ACC112 (cell line): ENCODE results near the gene TBC1D8.

ENCODE experiments used
- H2AFZ ChIP-seq: fragments of 200-600 bp; sonication (generic); one replicate; pipeline ENCODE4 v1.6.0; 2017; ENCODE audit warnings: antibody characterized with exemption, low read length; ENCODE audit not compliant: unreplicated experiment
- H3K27ac ChIP-seq: fragments of 200-600 bp; sonication (generic); 2 replicates; pipeline ENCODE4 v1.5.1; 2014; ENCODE audit warnings: low read depth, mild to moderate bottlenecking, antibody characterized with exemption, low read length, moderate library complexity
- H3K27me3 ChIP-seq: fragments of 200-600 bp; sonication (generic); 2 replicates; pipeline ENCODE4 v1.6.1; 2014; ENCODE audit warnings: mild to moderate bottlenecking, antibody characterized with exemption, low read length, moderate library complexity, mixed read lengths; ENCODE audit not compliant: insufficient read depth
- H3K36me3 ChIP-seq: fragments of 200-600 bp; sonication (generic); 2 replicates; pipeline ENCODE4 v1.6.1; 2016; ENCODE audit warnings: mild to moderate bottlenecking, antibody characterized with exemption, low read length, moderate library complexity, mixed read lengths; ENCODE audit not compliant: insufficient read depth
- H3K4me1 ChIP-seq: fragments of 200-600 bp; sonication (generic); one replicate; pipeline ENCODE4 v1.6.1; 2016; ENCODE audit warnings: low read length, mixed read lengths; ENCODE audit not compliant: insufficient read depth, unreplicated experiment, control insufficient read depth
- H3K4me3 ChIP-seq: fragments of 200-600 bp; sonication (generic); 2 replicates; pipeline ENCODE4 v1.5.1; 2014; ENCODE audit warnings: mild to moderate bottlenecking, low read depth, low read length
- H3K79me2 ChIP-seq: fragments of 200-600 bp; sonication (generic); one replicate; pipeline ENCODE4 v1.6.0; 2016; ENCODE audit warnings: low read length; ENCODE audit not compliant: control insufficient read depth, unreplicated experiment, insufficient read depth

TBC1D8 gene

DNA sequence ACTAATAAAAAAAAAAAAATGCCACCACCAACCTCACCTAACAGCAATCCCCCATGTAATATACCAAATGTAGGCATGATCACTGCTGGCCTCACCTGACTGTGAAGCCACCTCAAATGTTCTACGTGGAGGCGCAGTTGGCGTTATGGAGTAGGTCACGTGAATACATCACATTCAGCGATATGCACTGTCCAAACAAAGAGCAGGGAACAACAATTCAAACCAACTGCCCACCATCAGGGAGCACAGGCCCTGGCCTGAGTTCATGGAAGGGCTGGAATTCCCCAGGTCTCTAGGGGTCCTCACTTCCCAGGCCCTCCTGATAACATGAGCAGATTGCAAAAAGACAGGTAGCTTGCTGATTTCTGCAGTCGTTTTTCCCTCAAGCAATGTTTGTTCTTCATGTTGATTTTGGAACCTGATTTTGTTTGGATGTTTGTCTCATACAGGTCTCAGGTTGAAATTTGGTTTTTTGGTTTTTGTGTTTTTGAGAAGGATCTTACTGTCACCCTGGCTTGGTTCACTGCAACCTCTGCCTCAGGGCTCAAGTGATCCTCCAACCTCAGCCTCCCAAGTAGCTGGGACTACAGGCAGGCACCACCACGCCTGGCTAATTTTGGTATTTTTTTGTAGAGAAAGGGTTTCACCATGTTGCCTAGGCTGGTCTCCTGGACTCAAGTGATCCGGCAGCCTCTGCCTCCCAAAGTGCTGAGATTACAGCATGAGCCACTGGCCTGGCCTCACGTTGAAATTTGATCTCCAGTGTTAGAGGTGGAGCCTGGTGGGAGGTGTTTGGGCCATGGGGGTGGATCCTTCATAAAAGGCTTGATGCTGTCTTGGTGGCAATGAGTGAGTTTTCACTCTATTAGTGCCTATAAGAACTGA is 15.5 kb downstream of the TBC1D8 start:
- H2AFZ ChIP-seq = no peak overlapping the region
- H3K27ac ChIP-seq = no peak overlapping the region
- no peaks in the 10 kb centered on the region for H3K27me3 ChIP-seq
- H3K4me1 ChIP-seq = peaks cover 30% of the 10 kb centered on the region
- peaks cover 80% of the 10 kb centered on the region for H3K79me2 ChIP-seq
- no peak overlapping the region for H3K4me3 ChIP-seq
- H3K36me3 ChIP-seq = no peaks in the 10 kb centered on the region

DNA sequence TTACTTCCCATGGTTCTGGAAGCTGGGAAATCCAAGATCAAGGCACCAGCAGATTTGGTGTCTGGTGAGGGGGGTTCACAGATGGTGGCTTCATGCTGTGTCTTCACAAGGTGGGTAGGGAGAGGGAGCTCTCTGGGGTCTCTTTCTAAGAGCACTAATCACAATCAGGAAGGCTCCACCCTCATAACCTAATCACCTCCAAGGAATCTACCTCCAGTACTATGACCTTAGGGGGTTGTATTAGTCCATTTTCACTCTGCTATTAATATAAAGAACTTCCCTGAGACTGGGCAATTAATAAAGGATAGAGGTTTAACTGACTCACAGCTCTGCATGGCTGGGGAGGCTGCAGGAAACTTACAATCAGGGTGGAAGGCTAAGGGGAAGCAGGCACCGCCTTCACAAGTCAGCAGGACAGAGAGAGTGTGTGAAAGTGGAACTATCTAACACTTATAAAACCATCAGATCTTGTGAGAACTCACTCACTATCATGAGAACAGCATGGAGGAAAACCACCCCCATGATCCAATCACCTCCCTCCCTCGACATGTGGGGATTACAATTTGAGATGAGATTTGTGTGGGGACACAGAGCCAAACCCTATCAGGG is 17.6 kb downstream of the TBC1D8 start:
- no peaks in the 10 kb centered on the region for H3K36me3 ChIP-seq
- no peaks in the 10 kb centered on the region for H3K27me3 ChIP-seq
- H3K27ac ChIP-seq = no peak overlapping the region
- H3K79me2 ChIP-seq = peaks cover 80% of the 10 kb centered on the region
- peaks cover 21% of the 10 kb centered on the region for H3K4me1 ChIP-seq
- no peak overlapping the region for H3K4me3 ChIP-seq
- H2AFZ ChIP-seq = no peak overlapping the region

DNA sequence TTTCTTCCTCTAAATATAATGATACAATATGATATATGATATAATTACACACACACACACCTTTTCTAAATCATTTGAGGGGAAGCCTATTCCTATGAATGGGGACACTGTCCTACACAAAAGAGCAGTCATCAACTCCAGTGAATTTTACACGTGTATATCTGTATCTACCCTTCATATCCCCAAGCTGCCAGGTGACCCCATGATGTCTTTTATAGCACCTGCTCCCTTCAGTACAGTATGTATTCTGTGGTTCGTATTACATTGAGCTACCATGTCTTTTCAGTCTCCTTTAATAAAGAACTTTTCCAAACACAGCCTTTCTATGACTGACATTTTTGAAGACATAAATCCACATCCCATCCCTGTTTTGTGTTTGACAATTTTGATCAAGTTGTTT is 19.0 kb downstream of the TBC1D8 start:
- Histone ChIP-seq H3K4me3 (no peak overlapping the region), H3K79me2 (peaks cover 82% of the 10 kb centered on the region), H3K36me3 (no peaks in the 10 kb centered on the region), H3K27ac (no peak overlapping the region), H2AFZ (no peak overlapping the region), H3K27me3 (no peaks in the 10 kb centered on the region), H3K4me1 (peaks cover 35% of the 10 kb centered on the region)

DNA sequence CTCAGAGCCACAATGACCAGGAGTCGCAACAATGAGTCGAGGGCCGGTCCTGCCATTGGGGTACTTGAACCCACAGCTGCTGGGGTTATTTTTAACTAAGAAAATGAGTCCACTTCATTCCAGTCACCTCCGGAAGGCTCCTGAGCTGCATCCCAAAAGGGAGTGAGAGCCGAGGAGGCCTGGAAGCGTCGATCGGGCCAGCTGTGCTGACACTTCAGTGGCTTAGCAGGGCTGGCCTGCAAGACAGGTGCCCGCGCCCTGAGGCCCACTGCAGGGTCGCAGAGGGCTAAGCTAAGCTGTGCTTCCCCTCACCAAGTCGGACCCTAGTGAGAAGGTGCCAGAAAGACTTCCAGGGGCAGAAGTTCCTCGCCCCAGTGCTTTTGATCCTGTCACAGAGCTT is 21.1 kb downstream of the TBC1D8 start:
- H3K79me2 ChIP-seq = peaks cover 79% of the 10 kb centered on the region

DNA sequence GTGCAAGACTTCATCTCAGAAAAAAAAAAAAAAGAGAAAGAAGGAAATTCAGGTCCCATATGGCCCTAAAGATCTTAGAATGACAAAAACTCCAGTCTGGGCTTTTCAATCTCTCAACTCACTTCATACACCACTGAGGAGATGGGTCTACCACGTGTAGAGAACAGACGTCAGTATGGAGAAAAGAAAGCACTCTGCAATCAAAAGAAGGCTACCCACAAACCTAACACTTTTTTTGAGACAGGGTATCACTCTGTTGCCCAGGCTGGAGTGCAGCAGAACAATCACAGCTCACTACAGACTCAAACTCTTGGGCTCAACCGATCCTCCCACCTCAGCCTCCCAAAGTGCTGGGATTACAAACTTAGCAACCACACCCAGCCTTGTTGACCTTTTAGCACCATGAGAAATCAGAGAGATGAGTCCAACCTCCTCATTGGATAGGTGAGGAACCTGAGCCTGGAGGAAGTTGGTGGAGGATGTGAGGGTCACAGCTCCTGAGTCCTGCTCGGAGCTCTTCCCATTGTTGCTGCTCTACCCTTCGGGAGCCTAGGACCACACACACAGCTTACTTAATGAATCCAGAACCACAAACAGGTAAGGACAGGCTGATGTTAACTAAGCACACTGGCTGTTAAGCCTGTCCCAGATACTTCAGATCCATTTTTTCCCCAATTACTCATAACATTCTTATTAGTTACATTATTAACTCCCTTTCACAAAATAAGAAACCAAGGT is 23.7 kb downstream of the TBC1D8 start:
- H3K36me3 ChIP-seq = peaks cover 4% of the 10 kb centered on the region
- peak overlapping the region; percentile 100; the same call in 1 of the 2 replicates for H3K27ac ChIP-seq
- H2AFZ ChIP-seq = no peak overlapping the region
- H3K4me1 ChIP-seq = peaks cover 63% of the 10 kb centered on the region
- H3K79me2 ChIP-seq = peaks cover 72% of the 10 kb centered on the region
- H3K4me3 ChIP-seq = no peak overlapping the region
- no peaks in the 10 kb centered on the region for H3K27me3 ChIP-seq

More for the DNA sequence above, 21.1 kb downstream of the TBC1D8 start:
- H3K27ac ChIP-seq = no peak overlapping the region
- no peaks in the 10 kb centered on the region for H3K36me3 ChIP-seq
- H2AFZ ChIP-seq = no peak overlapping the region
- no peak overlapping the region for H3K4me3 ChIP-seq
- H3K4me1 ChIP-seq = peaks cover 51% of the 10 kb centered on the region
- no peaks in the 10 kb centered on the region for H3K27me3 ChIP-seq

DNA sequence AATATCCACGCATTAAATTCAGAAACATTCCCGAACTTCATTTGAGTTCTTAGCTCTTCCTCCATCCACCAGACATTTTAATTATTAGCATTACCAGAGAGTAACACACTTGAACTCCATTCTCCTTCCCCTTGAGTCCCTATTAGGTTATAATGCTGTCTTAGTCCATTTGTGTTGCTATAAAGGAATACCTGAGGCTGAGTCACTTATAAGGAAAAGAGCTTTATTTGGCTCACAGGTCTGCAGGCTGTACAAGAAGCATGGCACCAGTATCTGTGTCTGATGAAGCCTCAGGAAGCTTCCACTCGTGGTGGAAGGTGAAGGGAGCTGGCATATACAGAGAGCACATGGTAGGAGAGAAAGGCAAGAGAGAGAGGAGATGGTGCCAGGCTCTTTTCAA is 25.4 kb downstream of the TBC1D8 start:
- peaks cover 73% of the 10 kb centered on the region for H3K4me1 ChIP-seq

DNA sequence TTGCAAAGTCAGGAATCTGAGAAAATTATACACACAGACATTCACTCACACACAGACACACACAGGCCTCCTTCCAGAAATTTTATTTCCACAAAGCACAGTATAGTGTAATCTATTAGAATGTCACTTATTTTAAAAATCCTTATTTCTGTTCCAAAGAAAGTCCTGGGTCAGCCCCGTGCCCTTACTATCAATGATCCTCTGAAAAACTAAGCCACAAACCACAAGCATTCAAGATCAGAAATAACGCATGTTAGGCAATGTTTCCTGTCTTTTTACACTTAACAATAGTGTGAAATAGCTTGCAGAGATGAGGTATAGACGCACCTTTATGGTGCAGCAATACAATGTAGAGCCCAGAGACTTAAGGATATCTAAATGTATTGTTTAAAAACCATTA is 25.8 kb downstream of the TBC1D8 start:
- H3K27me3 ChIP-seq = no peaks in the 10 kb centered on the region
- peaks cover 71% of the 10 kb centered on the region for H3K79me2 ChIP-seq
- H3K4me3 ChIP-seq = peak overlapping the region; percentile 28; the same call in 1 of the 2 replicates
- H2AFZ ChIP-seq = no peak overlapping the region
- peaks cover 4% of the 10 kb centered on the region for H3K36me3 ChIP-seq
- H3K27ac ChIP-seq = peak overlapping the region; percentile 100
- H3K4me1 ChIP-seq = peaks cover 77% of the 10 kb centered on the region

More for the DNA sequence above, 25.4 kb downstream of the TBC1D8 start:
- Histone ChIP-seq H3K27me3 (no peaks in the 10 kb centered on the region), H3K4me3 (peak overlapping the region; percentile 20; the same call in 1 of the 2 replicates), H3K79me2 (peaks cover 76% of the 10 kb centered on the region), H3K27ac (peak overlapping the region; percentile 100), H2AFZ (no peak overlapping the region), H3K36me3 (peaks cover 4% of the 10 kb centered on the region)

DNA sequence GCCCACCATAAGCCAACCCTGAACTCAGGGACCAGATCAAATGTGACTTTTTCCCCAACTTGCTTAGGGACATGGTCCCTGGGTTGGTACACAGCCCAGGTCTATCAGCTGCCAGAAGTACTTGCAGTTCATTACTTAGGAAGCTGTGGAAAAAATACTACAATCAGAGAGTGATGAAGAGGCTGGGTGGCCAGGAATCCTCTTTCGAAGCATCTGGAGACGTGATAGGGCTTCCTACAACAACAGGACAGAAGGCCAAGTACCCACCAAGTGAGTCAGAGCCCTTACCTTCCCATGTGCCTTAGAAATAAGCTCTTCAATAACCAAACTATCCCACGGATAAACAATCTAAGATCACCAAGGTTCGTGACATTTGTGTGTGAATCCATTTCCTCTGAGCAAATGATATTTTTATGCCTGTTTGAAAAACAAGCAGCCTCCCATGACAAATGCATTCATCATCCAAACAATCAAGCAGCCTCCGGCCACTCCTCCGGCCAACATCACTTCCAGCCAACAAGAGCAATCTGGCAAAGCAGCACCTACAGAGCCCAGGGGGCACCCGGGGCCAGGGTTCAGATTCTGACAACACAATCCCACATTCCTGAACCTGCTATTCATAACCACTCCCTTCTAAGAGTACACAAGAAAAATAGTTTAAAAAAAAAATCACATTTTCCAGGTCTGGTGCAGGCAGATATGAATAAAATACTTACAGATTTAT is 26.4 kb downstream of the TBC1D8 start:
- Histone ChIP-seq H3K4me3 (peak overlapping the region; percentile 56), H3K36me3 (peaks cover 4% of the 10 kb centered on the region), H3K27me3 (no peaks in the 10 kb centered on the region), H2AFZ (no peak overlapping the region), H3K4me1 (peaks cover 83% of the 10 kb centered on the region), H3K27ac (peak overlapping the region; percentile 100), H3K79me2 (peaks cover 71% of the 10 kb centered on the region)

DNA sequence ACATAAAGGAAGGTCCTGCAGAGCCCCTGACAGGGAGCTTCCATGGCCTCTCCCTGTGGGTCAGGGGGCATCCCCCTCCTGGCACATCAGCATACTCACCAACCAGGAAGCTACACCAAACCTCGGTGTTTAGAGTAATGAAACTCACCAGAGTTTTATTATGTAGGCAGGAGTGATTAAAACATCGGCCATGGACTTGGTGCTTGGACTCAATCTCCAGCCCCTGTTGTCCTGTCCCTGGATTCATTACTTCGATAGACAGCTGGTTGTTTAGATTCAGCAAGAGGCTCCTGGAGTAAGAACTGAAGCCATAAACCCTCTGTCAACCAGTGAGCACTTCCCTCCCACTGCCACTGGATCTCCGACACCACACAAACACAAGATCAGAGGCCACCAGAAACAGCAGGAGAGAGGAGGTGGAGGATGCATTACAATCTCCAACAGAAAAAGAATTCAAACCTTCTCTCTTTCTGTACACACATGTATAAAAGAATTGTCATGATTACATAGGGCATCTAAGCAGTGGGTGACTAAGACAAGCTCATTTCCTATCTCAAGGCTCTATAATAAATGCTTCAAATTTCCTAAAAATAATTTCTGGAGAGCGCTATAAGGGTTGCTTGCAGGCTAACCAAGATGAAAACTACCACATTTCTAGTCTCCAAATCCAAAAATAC is 27.2 kb downstream of the TBC1D8 start:
- Histone ChIP-seq H3K27me3 (no peaks in the 10 kb centered on the region), H3K4me3 (peak overlapping the region; percentile 56), H2AFZ (no peak overlapping the region), H3K36me3 (peaks cover 4% of the 10 kb centered on the region), H3K79me2 (peaks cover 72% of the 10 kb centered on the region), H3K27ac (peak overlapping the region; percentile 100), H3K4me1 (peaks cover 87% of the 10 kb centered on the region)
